ENCODE data around the gene IFIT1B.
"Not testable (repeated sequence)": the region's sequence is repeated elsewhere in the genome, so short reads cannot be mapped to it uniquely, and the experiment has no call there.

IFIT1B gene

GRCh38 chr10:89348975-89349374, 28.9 kb upstream of the IFIT1B start:
- no peak for DNase-seq

GRCh38 chr10:89350631-89351315, 27.1 kb upstream of the IFIT1B start:
- not testable (repeated sequence) for DNase-seq

- no peak for DNase-seq
These were observed 26.5 kb upstream of the IFIT1B start for GRCh38 chr10:89351412-89351779.

- no peak for DNase-seq
These were observed 25.9 kb upstream of the IFIT1B start for GRCh38 chr10:89351780-89352597.

GRCh38 chr10:89352802-89353201, 25.1 kb upstream of the IFIT1B start:
- no peak for DNase-seq

GRCh38 chr10:89355394-89355931, 22.4 kb upstream of the IFIT1B start:
- DNase-seq = no peak

- no peak for DNase-seq
These were observed 20.8 kb upstream of the IFIT1B start for GRCh38 chr10:89357096-89357495.

- DNase-seq = no peak
These were observed 19.9 kb upstream of the IFIT1B start for GRCh38 chr10:89357975-89358374.

- DNase-seq = no peak
These were observed 17.7 kb upstream of the IFIT1B start for GRCh38 chr10:89360157-89360556.

GRCh38 chr10:89362929-89363328, 14.9 kb upstream of the IFIT1B start:
- no peak for DNase-seq

GRCh38 chr10:89363729-89364442, 14.0 kb upstream of the IFIT1B start:
- no peak for DNase-seq

GRCh38 chr10:89364531-89364930, 13.3 kb upstream of the IFIT1B start:
- DNase-seq = no peak

GRCh38 chr10:89367529-89367928, 10.3 kb upstream of the IFIT1B start:
- DNase-seq = no peak

- no peak for DNase-seq
These were observed 9.7 kb upstream of the IFIT1B start for GRCh38 chr10:89368129-89368528.

GRCh38 chr10:89369156-89370105, 8.4 kb upstream of the IFIT1B start:
- DNase-seq = peak in 1 of 2 experiments; percentile 7

GRCh38 chr10:89371079-89371478, 6.8 kb upstream of the IFIT1B start:
- DNase-seq = no peak

GRCh38 chr10:89371987-89372386, 5.9 kb upstream of the IFIT1B start:
- DNase-seq = no peak

GRCh38 chr10:89373916-89374711, 3.7 kb upstream of the IFIT1B start:
- DNase-seq = no peak

GRCh38 chr10:89374713-89375141, 3.1 kb upstream of the IFIT1B start:
- DNase-seq = no peak

GRCh38 chr10:89379103-89379502, 1.2 kb downstream of the IFIT1B start:
- DNase-seq = no peak

- DNase-seq = no peak
These were observed 4.9 kb downstream of the IFIT1B start for GRCh38 chr10:89382757-89383156.
